OCI-M2 (cell line): ENCODE results near the gene OPN4.
"Not testable (repeated sequence)": the region's sequence is repeated elsewhere in the genome, so short reads cannot be mapped to it uniquely, and the experiment has no call there.

ENCODE experiments used
- DNase-seq: peaks from one replicate; lab custom pipeline; 2025; ENCODE audit not compliant: unreplicated experiment; lab: John Stamatoyannopoulos, UW

The OPN4 gene, protein sequence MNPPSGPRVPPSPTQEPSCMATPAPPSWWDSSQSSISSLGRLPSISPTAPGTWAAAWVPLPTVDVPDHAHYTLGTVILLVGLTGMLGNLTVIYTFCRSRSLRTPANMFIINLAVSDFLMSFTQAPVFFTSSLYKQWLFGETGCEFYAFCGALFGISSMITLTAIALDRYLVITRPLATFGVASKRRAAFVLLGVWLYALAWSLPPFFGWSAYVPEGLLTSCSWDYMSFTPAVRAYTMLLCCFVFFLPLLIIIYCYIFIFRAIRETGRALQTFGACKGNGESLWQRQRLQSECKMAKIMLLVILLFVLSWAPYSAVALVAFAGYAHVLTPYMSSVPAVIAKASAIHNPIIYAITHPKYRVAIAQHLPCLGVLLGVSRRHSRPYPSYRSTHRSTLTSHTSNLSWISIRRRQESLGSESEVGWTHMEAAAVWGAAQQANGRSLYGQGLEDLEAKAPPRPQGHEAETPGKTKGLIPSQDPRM

DNA sequence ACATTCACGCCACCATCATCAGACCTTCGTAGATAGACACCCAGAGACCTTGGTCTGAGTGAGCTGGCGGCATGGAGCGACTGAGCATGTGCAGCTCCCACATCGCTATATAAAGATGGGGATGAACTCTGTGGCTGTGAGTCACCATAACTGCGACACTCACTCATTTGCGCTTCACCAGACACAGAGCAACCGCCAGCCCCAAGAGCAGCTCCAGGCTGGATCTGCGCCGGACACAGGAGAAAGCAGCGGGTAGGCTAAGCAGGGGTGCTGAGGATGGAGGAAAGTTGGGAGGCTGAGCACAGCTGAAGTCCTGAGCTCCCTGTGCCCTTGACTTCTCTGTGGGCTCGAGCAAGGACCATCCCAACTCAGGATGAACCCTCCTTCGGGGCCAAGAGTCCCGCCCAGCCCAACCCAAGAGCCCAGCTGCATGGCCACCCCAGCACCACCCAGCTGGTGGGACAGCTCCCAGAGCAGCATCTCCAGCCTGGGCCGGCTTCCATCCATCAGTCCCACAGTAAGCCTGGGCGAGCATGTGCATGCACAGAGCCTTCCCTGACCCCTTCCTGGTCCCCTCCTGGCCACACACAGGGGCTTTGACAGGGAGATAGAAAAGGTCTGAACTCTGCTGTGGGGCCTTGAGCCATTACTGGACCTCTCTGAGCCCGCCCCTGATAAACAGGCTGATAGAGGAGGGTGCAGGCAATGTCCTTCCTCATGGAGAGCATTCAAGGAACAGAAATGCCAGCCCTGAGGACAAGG is at the start of gene OPN4:
Gene OPN4, plus strand, starts transcription at position 137 of the 762 bp plus-strand sequence. Its CDS starts 237 bp downstream, at position 374.
- no peak for DNase-seq

GRCh38 chr10:86607674-86608073 is 46.7 kb upstream of the OPN4 start:
- no peak for DNase-seq

- DNase-seq = no peak
Observed at GRCh38 chr10:86609920-86610319, 44.4 kb upstream of the OPN4 start.

GRCh38 chr10:86611386-86611785 is 43.0 kb upstream of the OPN4 start:
- no peak for DNase-seq

- no peak for DNase-seq
Observed at GRCh38 chr10:86613096-86613495, 41.3 kb upstream of the OPN4 start.

- DNase-seq = no peak
Observed at GRCh38 chr10:86613905-86614304, 40.4 kb upstream of the OPN4 start.

- DNase-seq = no peak
Observed at GRCh38 chr10:86614853-86615252, 39.5 kb upstream of the OPN4 start.

GRCh38 chr10:86617278-86617677 is 37.1 kb upstream of the OPN4 start:
- not testable (repeated sequence) for DNase-seq

DNA sequence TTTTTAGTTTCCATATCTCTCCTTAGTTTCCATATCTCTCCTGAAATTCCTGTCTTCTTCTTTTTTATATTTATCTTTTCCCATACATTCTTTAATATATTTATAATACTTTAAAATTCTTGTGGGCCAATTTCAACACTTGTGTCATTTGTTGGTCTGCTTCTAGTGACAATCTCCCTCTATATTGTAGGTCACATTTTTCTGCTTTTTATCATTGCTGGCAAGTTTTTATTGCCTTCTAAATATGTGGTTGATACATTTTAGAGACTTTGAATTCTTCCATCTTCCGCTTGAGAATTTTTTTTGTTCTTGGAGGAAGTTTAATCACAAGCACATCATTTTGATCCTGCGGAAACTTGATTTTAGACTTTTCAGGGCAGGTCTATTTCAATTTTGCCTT is 26.0 kb upstream of the OPN4 start:
- no peak for DNase-seq

DNA sequence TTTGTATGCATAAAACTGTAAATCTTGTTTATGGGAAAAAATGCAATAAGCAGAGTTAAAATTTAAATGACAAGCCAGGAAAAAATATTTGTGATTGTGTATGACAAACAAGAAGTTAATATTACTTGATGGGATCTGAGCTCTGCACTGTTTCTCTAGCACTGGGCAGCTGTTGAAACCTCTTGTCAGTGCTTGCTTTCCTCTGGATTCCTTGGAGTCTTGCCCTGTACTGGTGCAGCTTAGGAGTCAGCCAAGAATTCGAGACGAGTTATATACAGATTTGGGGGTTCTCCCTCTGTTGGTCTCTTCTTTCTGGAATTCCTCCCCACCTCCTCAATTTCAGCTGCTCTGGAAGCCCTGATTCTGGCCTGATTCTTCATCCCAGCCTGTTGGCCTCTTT is 24.3 kb upstream of the OPN4 start:
- no peak for DNase-seq

DNA sequence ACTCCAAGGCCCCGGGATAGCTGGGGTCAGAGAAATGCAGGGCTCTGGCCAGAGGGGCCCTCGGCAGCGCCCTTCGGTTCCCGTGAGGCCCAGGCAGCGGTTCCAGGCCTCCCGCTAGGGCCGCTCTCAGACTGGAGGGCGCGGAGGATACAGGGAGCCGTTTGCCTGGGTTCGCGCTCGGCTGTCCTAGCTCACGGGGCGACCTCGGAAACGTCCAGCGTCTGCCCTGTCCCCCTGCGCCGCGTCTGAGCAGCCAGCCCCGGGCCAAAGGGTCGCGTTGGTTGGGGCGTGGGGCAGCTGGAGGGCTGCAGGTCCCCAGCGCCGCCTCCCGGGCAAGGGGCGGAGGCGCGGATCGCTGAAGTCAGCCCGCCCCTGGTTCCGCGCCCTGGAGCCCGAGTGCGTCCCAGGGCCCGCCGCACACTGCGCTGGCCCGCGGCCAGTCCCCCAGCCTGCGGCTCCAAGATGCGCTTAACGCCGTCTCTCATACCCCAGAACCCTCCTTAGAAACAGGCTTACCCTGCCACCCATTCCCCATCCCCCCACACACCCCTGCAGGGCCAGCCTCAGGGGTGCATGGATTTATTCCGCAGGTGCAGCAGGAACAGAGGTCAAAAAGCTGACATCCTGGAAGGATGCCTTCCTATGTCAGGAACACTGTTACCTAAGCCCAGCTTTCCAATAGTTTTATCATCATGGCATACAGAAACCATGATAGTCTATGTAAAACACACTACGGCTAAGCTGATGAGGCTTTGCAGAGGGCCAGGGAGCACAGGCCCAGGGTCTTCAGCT is 22.1 kb upstream of the OPN4 start:
- no peak for DNase-seq

DNA sequence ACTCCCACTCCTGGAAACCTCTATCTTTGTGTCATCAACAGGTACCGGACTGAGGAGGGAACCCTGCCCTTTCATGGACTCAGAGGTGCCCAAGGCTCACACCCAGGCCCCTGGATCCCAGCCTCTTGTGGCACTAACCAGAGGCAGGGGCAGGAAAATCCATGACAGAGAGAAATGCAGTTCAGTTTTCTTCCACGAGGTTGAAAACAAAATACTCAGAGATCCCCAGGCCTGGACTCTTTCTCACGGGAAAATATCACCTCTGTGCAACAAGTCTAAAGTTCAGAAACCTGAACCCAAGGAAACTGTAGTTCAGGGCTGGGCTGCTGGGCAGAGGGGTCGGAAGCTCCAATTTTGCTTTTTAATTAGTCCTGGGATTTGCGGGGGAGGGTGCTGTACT is 21.4 kb upstream of the OPN4 start:
- DNase-seq = no peak

DNA sequence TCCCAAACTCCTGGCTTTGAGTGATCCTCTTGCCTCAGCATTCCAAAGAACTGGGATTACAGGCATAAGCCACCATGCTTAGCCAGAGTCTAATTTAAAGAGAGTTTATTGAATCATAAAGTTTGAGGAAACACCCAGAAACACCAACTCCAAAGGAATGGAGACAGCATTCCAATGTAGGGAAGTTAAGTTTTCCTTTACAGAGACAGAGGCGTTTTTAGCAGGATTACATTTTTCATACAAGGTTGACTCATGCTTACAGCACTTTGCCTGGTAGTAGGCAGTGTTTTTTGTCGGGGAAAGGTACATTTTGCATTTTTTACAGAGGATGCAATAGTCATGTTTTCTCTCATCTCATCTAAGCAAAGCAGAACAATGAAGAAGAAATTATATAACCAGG is 18.9 kb upstream of the OPN4 start:
- DNase-seq = no peak

- no peak for DNase-seq
Observed at GRCh38 chr10:86636311-86636710, 18.0 kb upstream of the OPN4 start.

DNA sequence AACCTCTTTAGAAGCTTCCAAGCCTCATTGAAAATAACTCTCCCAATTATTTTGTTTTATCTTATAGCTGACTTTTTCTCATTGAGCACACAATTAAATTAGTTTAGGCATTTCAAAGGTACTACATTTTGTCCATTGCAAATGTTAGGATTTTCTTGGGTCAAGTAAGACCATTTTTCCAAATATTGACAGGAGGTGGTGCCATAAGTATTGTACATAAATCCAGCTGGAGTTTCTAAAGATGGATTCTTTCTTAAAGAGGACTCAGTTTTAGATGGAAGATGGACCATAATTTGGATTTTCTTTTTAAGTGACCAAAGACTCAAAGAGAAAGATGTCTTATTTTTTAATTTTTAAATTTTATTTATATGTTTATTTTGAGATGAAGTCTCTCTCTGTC is 12.3 kb upstream of the OPN4 start:
- DNase-seq = no peak

GRCh38 chr10:86642499-86642898 is 11.8 kb upstream of the OPN4 start:
- no peak for DNase-seq

- no peak for DNase-seq
Observed at GRCh38 chr10:86644152-86644793, 10.1 kb upstream of the OPN4 start.

- no peak for DNase-seq
Observed at GRCh38 chr10:86644794-86645445, 9.4 kb upstream of the OPN4 start.

DNA sequence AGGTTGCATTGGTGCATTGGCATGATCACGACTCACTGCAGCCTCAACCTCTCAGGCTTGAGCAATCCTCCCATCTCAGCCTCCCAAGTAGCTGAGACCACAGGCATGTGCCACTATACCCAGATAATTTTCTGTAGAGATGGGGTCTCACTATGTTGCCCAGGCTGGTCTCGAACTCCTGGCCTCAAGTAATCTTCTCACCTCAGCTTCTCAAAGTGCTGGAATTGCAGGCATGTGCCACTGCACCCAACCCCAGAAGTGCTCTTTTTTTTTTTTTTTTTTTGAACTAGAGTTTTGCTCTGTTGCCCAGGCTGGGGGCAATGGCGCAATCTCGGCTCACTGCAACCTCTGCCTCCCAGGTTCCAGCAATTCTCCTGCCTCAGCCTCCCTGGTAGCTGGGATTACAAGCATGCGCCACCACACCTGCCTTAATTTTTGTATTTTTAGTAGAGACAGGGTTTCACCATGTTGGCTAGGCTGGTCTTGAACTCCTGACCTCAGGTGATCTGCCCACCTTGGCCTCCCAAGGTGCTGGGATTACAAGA is 8.7 kb upstream of the OPN4 start:
- DNase-seq = not testable (repeated sequence)

DNA sequence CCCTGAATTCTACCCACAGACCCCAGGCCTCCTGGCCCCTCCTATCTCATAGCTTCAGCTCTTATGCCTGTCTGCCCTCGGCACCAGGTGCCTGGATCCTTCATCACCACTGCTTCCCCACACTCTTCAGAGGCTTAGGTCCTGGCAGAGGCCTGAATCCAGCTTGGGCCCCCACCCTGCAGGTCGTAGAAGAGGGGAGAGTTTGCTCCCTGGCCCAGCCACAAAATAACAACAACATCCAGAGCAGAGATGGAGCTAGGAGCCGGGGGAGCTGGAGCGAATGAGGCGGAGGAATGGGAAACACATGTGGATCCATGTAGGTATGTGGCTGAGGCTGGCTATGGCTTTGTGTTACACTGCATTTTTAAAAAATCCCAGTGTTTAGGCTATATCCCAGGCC is 7.8 kb upstream of the OPN4 start:
- DNase-seq = no peak
